Skeletal muscle satellite cell (primary cell): ENCODE measurements around the gene EAF2.

Experiments
- H3K27me3 ChIP-seq: 2 replicates; pipeline ENCODE4 v1.7.0; 2013; ENCODE audit warnings: low read length; ENCODE audit not compliant: control insufficient read depth, insufficient read depth
- H3K36me3 ChIP-seq: 2 replicates; pipeline ENCODE4 v1.7.0; 2013; ENCODE audit warnings: mild to moderate bottlenecking, control low read depth, low read length; ENCODE audit not compliant: insufficient read depth
- H3K4me1 ChIP-seq: 2 replicates; pipeline ENCODE4 v1.7.0; 2013; ENCODE audit warnings: low read length; ENCODE audit not compliant: control insufficient read depth, insufficient read depth
- H3K4me2 ChIP-seq: 2 replicates; pipeline ENCODE4 v1.7.0; 2013; ENCODE audit warnings: mild to moderate bottlenecking, low read length
- H3K4me3 ChIP-seq: 2 replicates; pipeline ENCODE4 v1.7.0; 2013; ENCODE audit warnings: low read length
- H3K9ac ChIP-seq: 2 replicates; pipeline ENCODE4 v1.7.0; 2013; ENCODE audit warnings: mild to moderate bottlenecking, low read depth, low read length, moderate library complexity
- H3K9me3 ChIP-seq: replicated peaks from 2 replicates; pipeline ENCODE4 v1.7.0; 2013; ENCODE audit warnings: mild to moderate bottlenecking, control low read depth, low read length

The EAF2 gene

GRCh38 chr3:121913305-121913990 lies 78.4 kb downstream of the EAF2 start:
- Histone ChIP-seq H3K27me3 (no peaks in the 10 kb centered on the region), H3K36me3 (no peaks in the 10 kb centered on the region), H3K4me3 (no peak overlapping the region), H3K9me3 (no peaks in the 10 kb centered on the region), H3K4me1 (no peaks in the 10 kb centered on the region), H3K4me2 (no peak overlapping the region), H3K9ac (no peak overlapping the region)

- Histone ChIP-seq H3K4me3 (no peak overlapping the region), H3K27me3 (no peaks in the 10 kb centered on the region), H3K4me1 (no peaks in the 10 kb centered on the region), H3K36me3 (no peaks in the 10 kb centered on the region), H3K4me2 (no peak overlapping the region), H3K9me3 (no peaks in the 10 kb centered on the region), H3K9ac (no peak overlapping the region)
Observed at GRCh38 chr3:121914081-121914998, 79.3 kb downstream of the EAF2 start.

DNA sequence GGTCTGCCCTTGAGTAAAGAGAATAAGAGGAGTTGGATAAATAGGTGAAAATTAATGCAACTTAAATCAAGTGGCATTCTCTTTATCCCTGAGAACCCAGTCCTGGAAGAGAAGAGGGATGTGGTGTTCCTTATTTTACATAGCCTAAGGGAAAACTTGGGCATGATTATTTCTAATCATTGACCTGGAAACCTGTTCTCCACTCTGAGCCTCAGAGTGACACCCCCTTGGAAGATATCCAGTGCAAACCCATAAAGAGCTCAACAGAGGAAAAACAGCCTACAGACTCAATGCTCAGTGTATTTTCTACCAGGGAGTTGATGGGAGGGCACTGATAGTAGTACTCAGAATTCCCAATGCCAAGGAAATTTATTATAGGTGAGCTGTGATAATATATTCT lies 81.2 kb downstream of the EAF2 start:
- Histone ChIP-seq H3K4me3 (no peak overlapping the region), H3K9me3 (no peaks in the 10 kb centered on the region), H3K36me3 (no peaks in the 10 kb centered on the region), H3K4me2 (no peak overlapping the region), H3K27me3 (no peaks in the 10 kb centered on the region), H3K4me1 (no peaks in the 10 kb centered on the region), H3K9ac (no peak overlapping the region)

DNA sequence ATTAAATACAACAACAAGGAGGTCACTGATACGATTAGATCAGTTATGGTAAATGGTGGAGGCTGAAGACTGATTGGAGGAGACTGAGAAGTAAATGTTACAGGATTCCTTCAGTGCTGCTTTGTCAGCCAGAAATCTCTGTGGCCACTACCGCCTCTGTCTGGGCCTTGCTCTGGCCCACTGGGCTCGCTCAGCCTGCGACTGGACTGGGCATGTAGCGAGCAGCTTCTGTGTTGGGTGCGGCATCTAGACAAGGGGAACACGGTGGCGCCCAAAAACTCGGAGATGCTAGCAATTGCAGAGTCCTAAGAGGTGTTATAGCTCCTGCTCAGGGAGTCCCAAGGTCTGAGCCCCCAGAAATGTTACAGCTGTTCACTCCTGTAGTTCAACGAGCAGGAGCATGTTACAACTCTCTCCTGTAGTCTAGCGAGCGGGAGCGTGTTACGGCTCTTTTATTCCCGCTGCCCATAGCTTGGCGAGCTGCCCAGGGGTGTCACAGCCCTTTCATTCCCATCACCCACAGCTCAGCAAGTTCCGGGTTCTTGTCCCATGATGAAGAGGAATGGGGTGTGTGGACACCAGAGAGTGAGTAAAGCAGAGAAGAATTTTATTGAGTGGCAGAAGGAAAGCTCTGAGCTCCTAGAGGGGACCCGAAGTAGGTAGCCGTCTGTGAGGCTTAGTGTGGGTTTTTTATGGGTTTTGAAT lies 83.9 kb downstream of the EAF2 start:
- H3K27me3 ChIP-seq, result no peaks in the 10 kb centered on the region
- H3K4me3 ChIP-seq, result no peak overlapping the region
- H3K4me2 ChIP-seq, result no peak overlapping the region
- no peaks in the 10 kb centered on the region for H3K36me3 ChIP-seq
- H3K4me1 ChIP-seq, result no peaks in the 10 kb centered on the region
- no peak overlapping the region for H3K9ac ChIP-seq
- H3K9me3 ChIP-seq, result no peaks in the 10 kb centered on the region

DNA sequence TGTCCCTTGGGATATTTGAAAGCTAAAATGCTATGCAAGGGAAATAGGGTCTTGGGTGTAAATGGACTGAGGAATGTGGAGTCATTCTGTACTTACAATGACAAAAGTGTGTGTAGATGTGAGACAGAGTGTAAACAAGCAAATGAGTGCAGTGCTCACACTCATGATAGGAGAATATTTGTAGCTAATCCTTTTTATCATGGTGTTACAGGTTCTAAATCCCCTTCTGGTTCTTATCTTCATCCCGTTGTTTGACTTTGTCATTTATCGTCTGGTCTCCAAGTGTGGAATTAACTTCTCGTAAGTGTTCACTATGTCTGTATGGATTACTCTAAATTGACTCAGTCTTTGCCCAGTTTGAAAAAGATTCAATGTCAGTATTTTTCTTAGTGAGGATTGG lies 89.7 kb downstream of the EAF2 start:
- no peak overlapping the region for H3K9ac ChIP-seq
- no peaks in the 10 kb centered on the region for H3K9me3 ChIP-seq
- no peaks in the 10 kb centered on the region for H3K36me3 ChIP-seq
- no peaks in the 10 kb centered on the region for H3K27me3 ChIP-seq
- no peak overlapping the region for H3K4me2 ChIP-seq
- H3K4me3 ChIP-seq, result no peak overlapping the region
- no peaks in the 10 kb centered on the region for H3K4me1 ChIP-seq

DNA sequence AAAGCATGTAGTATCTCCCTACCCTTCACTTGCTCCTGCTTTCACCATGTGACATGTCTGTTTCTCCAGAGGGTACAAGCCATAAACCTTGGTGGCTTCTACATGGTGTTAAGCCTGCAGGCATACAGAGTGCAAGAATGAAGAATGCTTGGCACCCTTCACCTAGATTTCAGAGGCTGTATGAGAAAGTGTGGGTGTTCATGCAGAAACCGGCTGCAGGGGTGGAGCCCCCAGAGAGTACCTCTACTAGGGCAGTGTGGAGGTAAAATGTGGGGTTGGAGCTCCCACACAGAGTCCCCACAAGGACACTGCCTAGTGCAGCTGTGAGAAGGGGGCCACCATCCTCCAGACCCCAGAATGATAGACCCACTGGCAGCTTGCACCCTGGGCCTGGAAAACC lies 91.4 kb downstream of the EAF2 start:
- Histone ChIP-seq H3K4me3 (no peak overlapping the region), H3K27me3 (no peaks in the 10 kb centered on the region), H3K4me1 (no peaks in the 10 kb centered on the region), H3K9me3 (no peaks in the 10 kb centered on the region), H3K36me3 (no peaks in the 10 kb centered on the region), H3K9ac (no peak overlapping the region), H3K4me2 (no peak overlapping the region)
